Measurements from ENCODE around the gene DPYD. TPM values are rescaled to one million over a fixed set of nuclear protein-coding genes. Genes with fewer than 3 reads are reported as not detected.

The DPYD gene
- total RNA-seq, 1 donor from 2014 or later: 8.1 TPM

DNA sequence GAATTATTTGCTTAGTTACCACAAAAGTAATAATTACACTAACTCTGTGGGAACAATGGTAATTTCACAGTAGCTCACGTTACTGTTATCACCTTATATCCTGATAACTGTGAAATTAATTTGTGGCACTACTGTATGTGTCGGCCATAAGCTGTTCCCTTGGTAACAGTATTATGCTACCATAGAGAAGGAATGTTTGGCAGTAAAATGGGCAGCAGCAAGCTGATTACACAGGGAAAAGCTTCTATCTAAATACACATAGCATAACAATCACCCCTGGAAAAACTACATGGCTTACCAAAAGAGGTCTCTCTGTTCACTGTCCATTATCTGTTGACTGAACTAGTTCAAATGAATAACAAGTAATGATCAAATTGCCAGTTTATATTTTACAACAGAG is 124.1 kb downstream of the DPYD start:
- TF ChIP-seq, protein P1, sequence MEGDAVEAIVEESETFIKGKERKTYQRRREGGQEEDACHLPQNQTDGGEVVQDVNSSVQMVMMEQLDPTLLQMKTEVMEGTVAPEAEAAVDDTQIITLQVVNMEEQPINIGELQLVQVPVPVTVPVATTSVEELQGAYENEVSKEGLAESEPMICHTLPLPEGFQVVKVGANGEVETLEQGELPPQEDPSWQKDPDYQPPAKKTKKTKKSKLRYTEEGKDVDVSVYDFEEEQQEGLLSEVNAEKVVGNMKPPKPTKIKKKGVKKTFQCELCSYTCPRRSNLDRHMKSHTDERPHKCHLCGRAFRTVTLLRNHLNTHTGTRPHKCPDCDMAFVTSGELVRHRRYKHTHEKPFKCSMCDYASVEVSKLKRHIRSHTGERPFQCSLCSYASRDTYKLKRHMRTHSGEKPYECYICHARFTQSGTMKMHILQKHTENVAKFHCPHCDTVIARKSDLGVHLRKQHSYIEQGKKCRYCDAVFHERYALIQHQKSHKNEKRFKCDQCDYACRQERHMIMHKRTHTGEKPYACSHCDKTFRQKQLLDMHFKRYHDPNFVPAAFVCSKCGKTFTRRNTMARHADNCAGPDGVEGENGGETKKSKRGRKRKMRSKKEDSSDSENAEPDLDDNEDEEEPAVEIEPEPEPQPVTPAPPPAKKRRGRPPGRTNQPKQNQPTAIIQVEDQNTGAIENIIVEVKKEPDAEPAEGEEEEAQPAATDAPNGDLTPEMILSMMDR (IDR thresholded peaks at IDR 0.05; ENCODE audit: unreplicated experiment): no peak
- peaks cover 4% of the 10 kb centered on the region for H3K9me3 Mint-ChIP-seq (ENCODE audit: low read depth)
- no peaks in the 10 kb centered on the region for H3K36me3 Mint-ChIP-seq (ENCODE audit: insufficient read depth)
- no peak overlapping the region for H3K27ac Mint-ChIP-seq
- H3K4me3 Mint-ChIP-seq (ENCODE audit: low read depth): no peak overlapping the region
- no peaks in the 10 kb centered on the region for H3K27me3 Mint-ChIP-seq
- peaks cover 1% of the 10 kb centered on the region for H3K4me1 Mint-ChIP-seq (ENCODE audit: low read depth)
- no peak for DNase-seq (ENCODE audit: low spot score, unreplicated experiment)

DNA sequence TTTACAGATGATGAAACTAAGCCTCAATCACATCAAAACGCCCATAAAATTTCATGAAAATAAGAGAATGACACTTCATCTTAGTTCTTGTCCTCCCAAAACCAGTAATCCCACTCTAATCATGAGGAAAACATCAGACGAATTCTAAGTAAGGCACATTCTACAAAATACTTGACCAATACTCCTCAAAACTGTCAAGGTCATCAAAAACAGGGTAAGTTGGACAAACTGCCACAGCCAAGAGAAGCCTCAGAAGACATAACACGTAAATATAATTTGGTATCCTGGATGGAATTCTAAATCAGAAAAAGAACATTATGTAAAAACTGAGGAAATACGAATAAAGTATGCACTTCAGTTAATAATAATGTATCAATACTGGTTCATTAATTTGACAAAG is 128.2 kb downstream of the DPYD start:
- Mint-ChIP-seq H3K36me3 (ENCODE audit: insufficient read depth) (no peaks in the 10 kb centered on the region), H3K27ac (no peak overlapping the region), H3K9me3 (ENCODE audit: low read depth) (peaks cover 4% of the 10 kb centered on the region), H3K4me1 (ENCODE audit: low read depth) (peaks cover 1% of the 10 kb centered on the region), H3K4me3 (ENCODE audit: low read depth) (no peak overlapping the region), H3K27me3 (no peaks in the 10 kb centered on the region)
- TF ChIP-seq, protein P1 (IDR thresholded peaks at IDR 0.05; ENCODE audit: unreplicated experiment): no peak
- no peak for DNase-seq (ENCODE audit: low spot score, unreplicated experiment)

DNA sequence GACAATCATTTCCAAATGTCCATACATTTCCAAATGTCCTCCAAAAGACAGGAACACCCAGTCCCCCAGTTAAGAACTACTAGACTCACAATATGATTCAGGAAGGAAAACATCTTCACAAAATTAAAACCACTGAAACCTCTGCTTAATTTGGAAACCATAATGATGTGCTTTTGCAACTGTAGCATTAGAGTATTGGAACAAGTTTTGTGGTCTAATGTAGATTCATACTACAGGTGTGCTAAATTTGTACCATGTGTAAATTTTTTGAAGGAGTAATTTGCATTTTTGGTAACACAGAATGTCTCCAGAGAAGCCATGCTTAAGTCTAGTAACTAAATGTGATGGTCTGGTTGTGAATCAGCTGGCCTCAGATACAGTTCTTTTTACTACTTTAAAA is 129.6 kb downstream of the DPYD start:
- Mint-ChIP-seq H3K27ac (no peak overlapping the region), H3K4me1 (ENCODE audit: low read depth) (no peaks in the 10 kb centered on the region), H3K36me3 (ENCODE audit: insufficient read depth) (no peaks in the 10 kb centered on the region), H3K4me3 (ENCODE audit: low read depth) (no peak overlapping the region), H3K27me3 (no peaks in the 10 kb centered on the region), H3K9me3 (ENCODE audit: low read depth) (peaks cover 4% of the 10 kb centered on the region)
- TF ChIP-seq, protein P1 (IDR thresholded peaks at IDR 0.05; ENCODE audit: unreplicated experiment): no peak
- DNase-seq (ENCODE audit: low spot score, unreplicated experiment): no peak

DNA sequence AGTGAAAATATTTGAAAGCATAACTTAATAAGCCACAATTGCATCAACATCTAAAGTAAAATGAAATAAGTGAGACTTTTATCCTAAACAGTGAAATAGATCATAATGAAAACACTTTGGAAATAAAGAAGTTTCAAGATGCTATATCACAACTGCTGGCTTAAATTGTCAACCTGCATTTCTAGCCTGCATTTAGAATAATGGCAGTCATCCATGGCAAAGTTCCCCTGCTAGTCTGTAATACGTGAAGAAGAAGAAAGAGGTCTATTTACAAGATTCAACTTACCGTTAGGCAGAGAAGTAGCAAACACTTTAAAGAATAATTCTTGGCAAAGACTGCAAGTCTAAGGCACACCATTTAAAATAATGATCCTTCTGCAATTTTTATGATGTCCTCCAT is 133.6 kb downstream of the DPYD start:
- Mint-ChIP-seq H3K4me3 (ENCODE audit: low read depth) (no peak overlapping the region), H3K36me3 (ENCODE audit: insufficient read depth) (no peaks in the 10 kb centered on the region), H3K27ac (no peak overlapping the region), H3K4me1 (ENCODE audit: low read depth) (no peaks in the 10 kb centered on the region), H3K9me3 (ENCODE audit: low read depth) (no peaks in the 10 kb centered on the region), H3K27me3 (no peaks in the 10 kb centered on the region)
- TF ChIP-seq, protein P1 (IDR thresholded peaks at IDR 0.05; ENCODE audit: unreplicated experiment): no peak
- no peak for DNase-seq (ENCODE audit: low spot score, unreplicated experiment)

DNA sequence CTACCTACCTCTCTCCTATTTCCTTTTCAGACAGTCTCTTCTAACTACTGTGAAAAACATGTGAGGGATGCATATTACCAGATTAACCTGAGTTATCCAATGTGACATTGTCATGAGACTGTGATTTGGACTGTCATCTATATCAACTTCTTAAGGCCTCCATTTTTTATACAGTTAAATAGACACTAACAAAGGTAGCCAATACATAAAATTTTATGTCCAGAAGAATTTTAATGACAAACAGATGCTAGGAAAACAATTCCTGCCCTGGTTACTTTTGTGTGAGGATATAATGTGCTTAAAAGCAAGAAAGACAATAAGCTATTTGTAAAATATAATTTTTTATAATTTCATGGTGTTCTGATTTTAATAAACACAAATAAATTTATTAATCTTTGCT is 136.2 kb downstream of the DPYD start:
- Mint-ChIP-seq H3K27ac (no peak overlapping the region), H3K27me3 (no peaks in the 10 kb centered on the region), H3K4me1 (ENCODE audit: low read depth) (no peaks in the 10 kb centered on the region), H3K4me3 (ENCODE audit: low read depth) (no peak overlapping the region), H3K36me3 (ENCODE audit: insufficient read depth) (no peaks in the 10 kb centered on the region), H3K9me3 (ENCODE audit: low read depth) (no peaks in the 10 kb centered on the region)
- DNase-seq (ENCODE audit: low spot score, unreplicated experiment): no peak
- TF ChIP-seq, protein P1 (IDR thresholded peaks at IDR 0.05; ENCODE audit: unreplicated experiment): no peak
